AG09309 (cell line): Measurements from ENCODE around the gene DUS4L.

Experiments used
- DNase-seq: peaks from one replicate; pipeline ENCODE4 v3.0.0-alpha.2; 2010; ENCODE audit warnings: low read depth
- H3K4me3 ChIP-seq: 2 replicates; pipeline ENCODE4 v1.5.1; 2011; ENCODE audit warnings: mild to moderate bottlenecking, low read depth, low read length, moderate library complexity; ENCODE audit not compliant: control insufficient read depth
- CTCF ChIP-seq: IDR thresholded peaks from 2 replicates; pipeline ENCODE4 v1.5.1; 2011; ENCODE audit warnings: mild to moderate bottlenecking, low read depth, low read length, inconsistent platforms; ENCODE audit not compliant: insufficient read depth, control insufficient read depth; ENCODE audit errors: missing control alignments

DUS4L gene

DNA sequence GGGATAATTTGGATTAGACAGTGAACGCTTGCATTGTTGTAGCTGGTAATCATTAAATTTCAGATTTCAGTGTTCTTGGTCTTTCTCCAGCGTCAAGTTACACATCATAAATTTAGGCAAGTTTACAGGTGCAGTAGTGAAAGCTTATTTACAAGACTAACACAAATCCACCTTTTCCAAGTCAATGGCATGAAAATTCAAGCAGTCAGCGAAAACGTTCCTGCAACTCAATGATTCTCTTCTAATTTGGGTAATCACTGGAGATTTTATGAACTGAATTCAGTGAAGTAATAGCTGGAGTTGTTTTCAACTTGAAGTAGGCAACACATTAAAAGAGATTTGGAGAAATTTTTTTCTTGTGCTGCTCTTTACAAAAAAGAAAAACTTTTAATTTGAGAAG lies 34.2 kb downstream of the DUS4L start:
- no peak overlapping the region for H3K4me3 ChIP-seq
- DNase-seq, result no peak
- TF ChIP-seq CTCF, result no peak

DNA sequence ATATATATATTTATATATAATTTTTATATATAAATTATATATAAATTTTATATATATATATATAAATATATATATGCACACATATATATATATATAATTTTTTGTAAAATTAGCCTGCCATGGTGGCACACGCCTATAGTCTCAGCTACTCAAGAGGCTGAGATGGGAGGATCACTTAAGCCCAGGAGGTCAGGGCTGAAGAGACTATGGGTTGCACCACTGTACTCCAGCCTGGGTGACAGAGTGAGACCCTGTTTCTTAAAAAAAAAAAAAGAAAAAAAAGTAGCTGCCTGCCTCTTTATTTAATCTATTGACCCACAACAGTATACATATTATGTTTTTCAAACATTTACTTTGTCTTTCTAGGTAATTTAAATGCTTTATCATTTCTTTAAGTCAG lies 35.5 kb downstream of the DUS4L start:
- H3K4me3 ChIP-seq, result no peak overlapping the region
- no peak for TF ChIP-seq CTCF
- no peak for DNase-seq

GRCh38 chr7:107600816-107601215 lies 37.0 kb downstream of the DUS4L start:
- H3K4me3 ChIP-seq, result no peak overlapping the region
- DNase-seq, result no peak
- no peak for TF ChIP-seq CTCF

- no peak for TF ChIP-seq CTCF
- DNase-seq, result no peak
- no peak overlapping the region for H3K4me3 ChIP-seq
Measured at GRCh38 chr7:107605218-107605815, 41.5 kb downstream of the DUS4L start.

DNA sequence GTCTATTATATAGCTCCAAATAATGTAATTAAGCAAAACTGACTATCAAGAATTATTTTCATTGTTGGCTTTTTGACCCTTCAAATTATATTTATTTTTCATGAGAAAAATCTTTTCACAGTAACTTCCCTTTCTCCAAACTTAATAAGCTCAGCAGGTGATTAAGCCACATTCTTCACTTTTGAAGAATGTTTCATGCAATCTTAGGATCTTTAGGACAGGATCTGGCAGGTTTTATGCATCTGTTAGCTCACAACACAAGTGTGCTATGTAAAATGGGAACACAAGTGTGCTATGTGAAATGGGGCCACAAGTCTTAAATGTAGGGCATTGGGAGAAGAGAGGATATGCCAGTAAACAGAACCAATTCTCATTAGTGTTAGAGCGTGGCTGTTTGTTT lies 42.5 kb downstream of the DUS4L start:
- TF ChIP-seq CTCF, result no peak
- no peak for DNase-seq
- H3K4me3 ChIP-seq, result no peak overlapping the region

GRCh38 chr7:107609811-107610261 lies 46.1 kb downstream of the DUS4L start:
- no peak for TF ChIP-seq CTCF
- DNase-seq, result no peak
- H3K4me3 ChIP-seq, result no peak overlapping the region

DNA sequence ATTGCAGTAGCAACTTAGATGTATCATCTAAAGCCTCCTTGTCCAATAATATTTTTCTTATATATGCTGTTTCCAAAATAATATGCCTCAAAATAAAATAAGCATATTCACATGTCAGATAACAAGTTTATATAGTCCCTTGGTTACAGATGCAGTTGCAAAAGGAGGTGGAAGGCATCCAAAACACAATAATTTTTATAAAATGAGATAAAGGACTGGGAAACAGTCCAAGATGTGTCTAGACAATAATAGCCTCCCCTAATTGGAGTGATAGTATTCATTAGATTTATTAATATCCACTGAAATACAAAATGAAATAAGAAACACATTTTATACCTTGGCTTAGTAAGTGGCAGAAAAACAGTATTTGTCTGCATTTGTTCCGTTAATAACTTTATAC lies 46.6 kb downstream of the DUS4L start:
- no peak overlapping the region for H3K4me3 ChIP-seq
- DNase-seq, result no peak
- TF ChIP-seq CTCF, result no peak
